Stimulated activated CD4-positive, alpha-beta T cell treated with anti-CD3 and anti-CD28 coated beads, Interleukin-1b, Interleukin-23, amount 100 ng/mL, for 1 hour (primary cell): ENCODE results near the gene CASS4.

Experiments
- DNase-seq, 2 donors: peaks; one replicate each; pipeline ENCODE4 v3.0.0-alpha.2; 2020; ENCODE audit warnings: low read depth in 2 of 2

The CASS4 gene

DNA sequence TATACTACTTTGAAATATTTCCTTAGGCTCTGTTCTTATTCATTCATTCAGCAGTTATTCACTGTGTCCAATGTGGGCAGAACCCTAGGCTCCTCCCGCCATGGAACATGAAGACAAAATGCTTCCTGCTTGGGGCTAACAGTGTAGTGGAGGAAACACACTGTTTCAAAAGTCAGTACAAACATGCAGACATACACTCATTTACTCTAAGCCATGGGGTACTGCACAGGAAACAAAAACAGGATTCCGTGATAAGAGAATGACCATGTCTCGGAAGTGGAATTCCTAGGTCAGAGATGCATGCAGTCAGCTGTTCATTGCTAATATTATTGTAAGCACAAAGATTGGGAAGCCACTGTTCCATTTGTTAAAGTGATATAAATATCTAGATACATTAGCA, 94.0 kb downstream of the CASS4 start:
- DNase-seq = no peak
